Colonic mucosa (tissue), 4 donors: Measurements from ENCODE around the gene COLEC11. TPM values are rescaled to one million over a fixed set of nuclear protein-coding genes. Genes with fewer than 3 reads are reported as not detected.

Experiments used
- DNase-seq: peaks from one replicate; pipeline ENCODE4 v3.0.0-alpha.2; 2020
- H3K27ac ChIP-seq: fragments of 200-600 bp; one replicate; pipeline ENCODE4 v1.8.0; 2021
- H3K27me3 ChIP-seq: fragments of 200-600 bp; one replicate; pipeline ENCODE4 v1.8.0; 2021
- H3K36me3 ChIP-seq: fragments of 200-600 bp; one replicate; pipeline ENCODE4 v1.8.0; 2021
- H3K4me1 ChIP-seq: fragments of 200-600 bp; one replicate; pipeline ENCODE4 v1.8.0; 2021; ENCODE audit warnings: mild to moderate bottlenecking
- H3K4me3 ChIP-seq: fragments of 200-600 bp; one replicate; pipeline ENCODE4 v1.8.0; 2021
- H3K9ac ChIP-seq, 2 donors: one replicate each; pipeline ENCODE4 v1.7.0; 2013; ENCODE audit warnings: control low read depth in 2 of 2, low read depth in 2 of 2, low read length in 2 of 2
- H3K9me3 ChIP-seq: fragments of 200-600 bp; one replicate; pipeline ENCODE4 v1.8.0; 2021
- CTCF ChIP-seq: fragments of 200-600 bp; IDR thresholded peaks from one replicate; pipeline ENCODE4 v1.8.0; 2022; ENCODE audit warnings: antibody characterized with exemption, mild to moderate bottlenecking
- intact Hi-C: fragments of 100-400 bp; cut with DNase I; formaldehyde crosslinking; loops from one replicate; pipeline ENCODE4 v1.14.1; 2022
- total RNA-seq, 2 donors: library from RNA; stranded (reverse); fragmentation: NEBNext Ultra II Directional in 1 of 2; extraction: Animal tissue kit (Norgen Biotek cat#: 25700) in 1 of 2; gene quantifications; one replicate each; pipeline ENCODE4 v1.2.1, GENCODE V29; 2021
- donor health status: healthy.
- donor health status: DM: no; HTN: no; CAD: no.
- donor health status: DM: no; HTN: no; CAD: no.

COLEC11 gene
- total RNA-seq, 2 donors from 2014 or later: 0.47 to 0.80 TPM

DNA sequence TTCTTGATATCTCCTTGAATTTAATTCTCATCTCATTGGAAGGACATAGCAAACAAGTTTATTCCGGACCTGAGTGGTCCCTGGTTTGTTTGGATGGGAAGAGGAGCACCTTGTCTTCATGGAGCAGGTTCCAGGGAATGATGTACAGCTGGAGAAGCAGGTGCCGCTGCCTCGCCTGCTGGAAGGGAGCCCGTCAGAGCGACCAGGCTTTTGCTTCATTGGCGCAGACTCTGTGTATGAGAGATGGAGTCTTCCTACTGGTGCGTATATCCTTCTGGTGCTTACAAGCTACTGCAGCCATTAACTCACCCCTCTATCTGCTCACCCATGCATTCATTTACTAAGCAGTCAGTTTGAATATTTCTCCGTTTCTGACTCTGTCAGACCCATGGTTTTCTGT lies 51.5 kb downstream of the COLEC11 start:
- no peak for DNase-seq
- intact Hi-C loops: no loop called here
- no peak overlapping the region for H3K4me3 ChIP-seq
- no peak for TF ChIP-seq CTCF
- H3K36me3 ChIP-seq: no peaks in the 10 kb centered on the region
- no peak overlapping the region for H3K9ac ChIP-seq
- no peaks in the 10 kb centered on the region for H3K9me3 ChIP-seq
- H3K27me3 ChIP-seq: no peaks in the 10 kb centered on the region
- H3K4me1 ChIP-seq: no peaks in the 10 kb centered on the region
- H3K27ac ChIP-seq: no peak overlapping the region

DNA sequence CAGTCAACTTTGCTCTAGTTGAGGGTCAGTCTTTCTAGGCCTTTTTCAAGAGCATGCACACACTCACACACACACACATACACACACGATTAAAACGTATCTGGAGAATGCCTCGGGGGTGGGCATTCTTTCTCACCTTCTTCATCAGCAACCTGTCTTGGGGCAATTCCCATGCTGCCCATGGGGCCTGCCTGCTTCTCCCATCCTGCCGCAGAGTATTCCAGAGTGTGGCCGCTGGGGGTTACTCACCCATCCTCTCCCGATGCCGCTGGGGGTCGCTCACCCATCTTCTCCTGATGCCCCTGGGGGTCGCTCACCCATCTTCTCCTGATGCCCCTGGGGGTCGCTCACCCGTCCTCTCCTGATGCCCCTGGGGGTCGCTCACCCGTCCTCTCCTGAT lies 52.3 kb downstream of the COLEC11 start:
- Histone ChIP-seq H3K9me3 (no peaks in the 10 kb centered on the region), H3K27ac (no peak overlapping the region), H3K9ac (no peak overlapping the region), H3K36me3 (no peaks in the 10 kb centered on the region), H3K4me1 (no peaks in the 10 kb centered on the region), H3K27me3 (no peaks in the 10 kb centered on the region), H3K4me3 (no peak overlapping the region)
- DNase-seq: no peak
- intact Hi-C loops: no loop called here
- TF ChIP-seq CTCF: no peak

DNA sequence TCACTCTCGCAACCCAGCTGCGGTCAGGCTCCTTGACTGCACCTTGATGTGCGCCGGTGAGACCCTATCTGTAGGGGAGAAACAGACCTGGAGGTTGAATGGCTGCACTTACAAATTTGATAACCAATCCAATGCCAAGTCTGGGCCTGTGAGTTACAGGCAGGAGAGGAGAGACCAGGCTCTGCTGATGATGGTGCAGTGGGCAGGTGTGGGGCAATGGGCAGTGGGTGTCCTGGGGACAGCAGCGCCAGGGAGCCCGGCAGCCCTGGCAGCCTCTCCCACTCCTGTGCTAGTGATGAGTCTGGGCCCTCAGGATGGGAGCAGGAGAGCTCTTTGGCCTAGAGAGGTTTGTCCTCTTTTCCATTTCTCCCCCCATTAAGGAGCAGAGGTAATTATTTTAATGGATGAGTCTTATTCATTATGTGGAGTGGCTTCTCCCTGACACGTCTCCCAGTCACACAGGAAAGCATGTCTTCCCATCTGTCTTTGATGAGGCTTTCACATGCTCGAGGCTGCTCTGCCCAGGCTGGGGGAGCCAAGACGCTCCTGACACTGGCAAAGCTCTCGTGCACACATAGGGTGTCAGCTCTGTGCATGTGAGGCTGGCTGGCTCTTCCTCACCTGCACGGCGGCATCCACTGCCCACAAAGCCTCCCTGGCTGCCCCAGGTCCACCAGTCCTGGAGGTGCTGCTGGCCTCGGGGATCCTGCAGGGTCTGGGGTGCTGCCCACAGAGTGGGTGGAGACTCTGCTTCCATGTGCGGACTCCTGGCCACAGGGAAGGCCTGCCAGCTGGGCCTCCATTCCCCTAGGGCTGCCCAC lies 53.1 kb downstream of the COLEC11 start:
- Histone ChIP-seq H3K4me3 (no peak overlapping the region), H3K9me3 (no peaks in the 10 kb centered on the region), H3K27me3 (no peaks in the 10 kb centered on the region), H3K27ac (no peak overlapping the region), H3K4me1 (no peaks in the 10 kb centered on the region), H3K9ac (no peak overlapping the region), H3K36me3 (no peaks in the 10 kb centered on the region)
- no peak for TF ChIP-seq CTCF
- no peak for DNase-seq
- intact Hi-C loops: no loop called here

DNA sequence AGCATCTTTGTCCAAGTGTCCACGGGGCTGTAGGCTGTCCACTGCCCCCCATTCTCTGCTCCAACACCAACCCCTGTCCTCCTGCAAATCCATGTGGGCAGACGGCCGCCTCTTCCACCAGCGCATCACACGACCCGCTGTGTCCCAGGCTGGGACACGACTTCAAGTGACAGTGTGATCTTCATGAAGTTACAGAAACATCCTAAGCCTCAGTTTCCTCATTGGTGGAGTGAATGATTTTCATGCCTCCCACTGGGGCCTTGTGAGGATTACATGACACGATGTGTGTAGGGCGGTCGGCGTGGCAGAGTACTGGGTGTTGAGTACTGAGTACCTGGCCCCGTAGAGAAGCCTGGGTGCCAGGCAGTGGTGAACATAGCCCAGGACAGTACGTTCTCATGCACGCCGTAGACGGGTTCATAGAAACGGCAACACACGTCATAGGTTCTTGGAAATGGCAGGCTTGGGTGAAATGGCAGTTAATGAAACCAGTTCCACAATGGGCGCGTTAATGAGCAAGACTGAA lies 53.8 kb downstream of the COLEC11 start:
- no peak overlapping the region for H3K9ac ChIP-seq
- no peaks in the 10 kb centered on the region for H3K9me3 ChIP-seq
- H3K4me3 ChIP-seq: no peak overlapping the region
- no peak for TF ChIP-seq CTCF
- no peak for DNase-seq
- intact Hi-C loops: no loop called here
- H3K4me1 ChIP-seq: no peaks in the 10 kb centered on the region
- H3K27me3 ChIP-seq: no peaks in the 10 kb centered on the region
- H3K27ac ChIP-seq: no peak overlapping the region
- no peaks in the 10 kb centered on the region for H3K36me3 ChIP-seq

DNA sequence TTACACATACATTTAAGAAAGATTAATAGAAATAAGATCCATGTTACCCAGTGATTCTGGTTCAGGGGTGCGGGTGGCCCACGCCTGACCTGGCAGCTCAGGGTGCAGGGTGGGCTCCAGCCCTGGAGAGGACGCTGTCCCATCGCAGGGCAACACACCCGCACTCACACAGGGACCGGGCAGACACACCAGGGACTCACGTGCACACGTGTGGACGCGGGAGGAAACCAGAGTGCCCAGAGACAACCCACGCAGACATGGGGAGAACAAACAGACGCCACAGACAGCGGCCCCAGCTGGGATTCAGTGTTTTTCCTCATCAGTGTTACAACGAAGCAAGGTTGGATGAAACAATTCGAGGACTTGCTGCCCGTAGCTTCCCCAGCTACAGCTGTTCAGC lies 54.7 kb downstream of the COLEC11 start:
- H3K9me3 ChIP-seq: no peaks in the 10 kb centered on the region
- H3K27ac ChIP-seq: no peak overlapping the region
- TF ChIP-seq CTCF: no peak
- DNase-seq: no peak
- H3K4me3 ChIP-seq: no peak overlapping the region
- no peak overlapping the region for H3K9ac ChIP-seq
- no peaks in the 10 kb centered on the region for H3K27me3 ChIP-seq
- no peaks in the 10 kb centered on the region for H3K36me3 ChIP-seq
- no peaks in the 10 kb centered on the region for H3K4me1 ChIP-seq
- intact Hi-C loops: no loop called here
